Keratinocyte (primary cell): Measurements from ENCODE around the gene TC2N.

Experiments
- CTCF ChIP-seq, 3 experiments: IDR thresholded peaks in 1 of 3; conservative IDR thresholded peaks in 1 of 3; optimal IDR thresholded peaks in 1 of 3; 2 replicates in 2 of 3; 3 replicates in 1 of 3; pipeline versions ENCODE3 to v1.5.1; 2011; ENCODE audit warnings: low read length in 3 of 3, mild to moderate bottlenecking in 3 of 3, moderate library complexity in 2 of 3, control low read depth in 1 of 3, inconsistent platforms in 1 of 3; ENCODE audit not compliant: insufficient read depth in 2 of 3; ENCODE audit errors: extremely low read depth in 1 of 3
- EZH2 ChIP-seq: IDR thresholded peaks from one replicate; pipeline ENCODE4 v1.6.1; 2012; ENCODE audit warnings: inconsistent platforms, mild to moderate bottlenecking, low read length, moderate library complexity

DNA sequence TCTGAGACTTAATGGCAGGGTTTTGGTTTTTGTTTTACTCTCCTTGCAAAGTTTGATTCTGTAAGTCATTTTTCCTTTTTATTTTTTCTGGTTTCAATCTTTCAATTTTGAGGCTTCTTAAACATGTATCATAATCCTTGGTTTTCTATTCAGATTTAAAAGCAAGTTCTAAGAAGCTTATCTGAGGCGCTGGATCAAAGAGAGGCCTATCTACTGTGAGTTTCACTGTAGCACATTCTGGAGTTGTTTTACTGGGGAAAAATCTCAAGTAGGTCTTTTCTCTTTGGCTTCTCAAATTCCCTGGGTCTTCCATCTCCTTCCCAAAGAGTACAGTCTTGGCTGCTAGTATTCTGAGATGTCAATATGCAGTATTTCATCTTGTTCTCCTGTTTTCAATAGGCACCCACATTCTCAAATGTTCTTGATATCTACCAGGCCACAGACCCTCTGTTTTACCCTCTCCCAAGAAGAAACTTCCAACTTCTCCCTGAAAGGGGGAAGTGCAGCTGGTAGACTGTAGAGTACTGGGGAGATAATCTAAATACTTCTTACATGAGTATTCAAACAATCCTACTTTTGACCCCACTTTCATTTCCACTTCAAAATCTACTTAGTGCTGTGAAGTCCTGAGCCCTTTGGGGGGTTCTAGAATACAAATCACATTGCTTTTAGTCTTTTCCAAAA, 124.6 kb downstream of the TC2N start:
- TF ChIP-seq CTCF (optimal IDR thresholded peaks at IDR 0.05 in 1 of 3, IDR thresholded peaks at IDR 0.05 in 1 of 3, conservative IDR thresholded peaks at IDR 0.05 in 1 of 3; ENCODE audit: extremely low read depth in 1 of 3, insufficient read depth in 2 of 3, low read length in 3 of 3) (no peak), EZH2 (no peak)
